Measurements from ENCODE around the gene C1orf198.

Gene C1orf198

DNA sequence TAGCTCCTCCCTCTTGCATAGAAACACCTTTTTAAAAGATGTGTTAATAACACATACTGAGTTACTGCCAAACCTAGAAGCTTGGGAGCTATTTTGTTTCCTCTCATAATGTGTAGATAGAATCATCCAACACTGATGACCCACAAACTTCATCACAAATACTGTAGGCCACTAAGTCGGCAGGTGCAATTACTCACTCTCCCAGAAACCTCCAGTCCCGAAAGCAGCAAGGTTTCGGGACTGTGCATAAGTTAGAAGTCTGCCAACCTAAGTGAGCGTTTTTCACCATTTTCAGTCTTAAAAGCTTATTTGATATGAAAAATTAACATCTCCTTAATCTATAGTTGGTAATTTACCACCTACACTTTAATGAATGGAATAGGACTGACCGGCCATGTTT is 32.0 kb downstream of the C1orf198 start:
- in situ Hi-C loops (cut with MboI; ENCODE audit: low sequenced_read_pairs): no loop called here

DNA sequence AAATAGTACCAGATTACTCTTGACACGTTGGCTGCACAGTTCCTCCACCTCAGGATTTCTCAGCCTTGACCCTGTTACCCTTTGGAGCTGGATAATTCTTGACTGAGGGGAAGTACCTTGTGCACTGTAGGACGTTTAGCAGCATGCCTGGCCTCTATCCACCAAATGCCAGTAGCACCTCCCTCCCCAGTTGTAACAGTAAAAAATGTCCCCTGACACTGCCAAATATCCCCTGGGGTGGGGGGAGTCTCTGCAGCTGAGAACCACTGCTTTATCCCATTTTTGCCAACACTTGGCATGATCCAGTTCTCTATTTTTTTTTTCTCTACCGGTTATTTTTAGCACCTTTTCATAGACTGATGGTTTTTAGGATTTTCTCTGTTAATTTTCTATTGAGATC is 34.0 kb downstream of the C1orf198 start:
- in situ Hi-C loops (cut with MboI; ENCODE audit: low sequenced_read_pairs): no loop called here

DNA sequence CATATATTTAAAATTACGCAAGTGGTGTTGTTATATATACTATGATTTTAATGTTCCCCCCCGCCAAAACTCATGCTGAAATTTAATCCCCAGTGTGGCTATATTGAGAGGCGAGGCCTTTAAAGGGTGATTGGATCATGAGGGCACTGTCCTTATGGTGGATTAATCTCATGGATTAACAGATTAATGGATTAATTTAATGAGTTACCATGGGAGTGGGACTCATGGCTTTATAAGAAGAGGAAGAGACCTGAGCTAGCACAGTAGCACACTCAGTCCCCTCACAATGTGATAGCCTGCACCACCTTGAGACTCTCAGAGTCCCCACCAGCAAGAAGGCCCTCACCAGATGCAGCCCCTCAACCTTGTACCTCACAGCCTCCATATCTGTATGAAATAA is 34.8 kb downstream of the C1orf198 start:
- in situ Hi-C loops (cut with MboI; ENCODE audit: low sequenced_read_pairs): no loop called here

DNA sequence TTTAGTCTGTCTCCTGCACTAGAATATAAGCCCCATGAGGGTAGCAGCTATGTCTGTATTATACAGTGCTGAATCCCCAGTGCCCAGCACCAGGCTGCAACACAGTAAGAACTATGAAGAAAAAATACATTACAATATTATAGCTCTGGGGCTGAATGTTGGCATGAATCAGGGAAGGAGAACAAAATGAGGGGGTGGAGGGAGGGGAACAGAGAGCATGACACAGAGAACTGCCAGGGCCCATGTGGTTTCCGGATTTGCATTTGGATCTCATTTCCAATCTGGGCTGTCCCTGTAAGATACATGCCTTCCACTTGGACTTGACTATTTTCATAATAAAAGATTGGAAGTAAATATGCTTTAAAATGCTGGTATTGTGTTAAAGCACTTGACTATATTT is 35.8 kb downstream of the C1orf198 start:
- in situ Hi-C loops (cut with MboI; ENCODE audit: low sequenced_read_pairs): no loop called here

DNA sequence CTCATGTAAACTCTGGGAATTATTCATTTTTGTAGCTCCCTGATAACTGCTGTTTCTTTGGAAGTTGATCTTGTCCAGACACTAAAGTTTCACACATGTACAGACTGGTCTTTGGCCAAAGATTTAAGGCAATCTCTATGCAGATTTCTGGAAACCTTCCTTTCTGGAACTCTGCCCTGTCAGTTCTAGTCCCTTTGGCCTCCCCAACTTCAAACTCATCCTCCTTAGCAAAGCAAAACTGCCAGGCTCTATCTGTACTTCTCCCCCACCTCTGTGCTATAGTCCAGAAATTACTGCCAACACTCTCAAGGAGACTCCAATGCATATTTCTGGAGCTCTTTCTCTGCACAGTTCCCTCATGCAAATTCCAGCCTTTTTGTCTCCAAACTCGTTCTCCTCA is 36.5 kb downstream of the C1orf198 start:
- in situ Hi-C loops (cut with MboI; ENCODE audit: low sequenced_read_pairs): no loop called here

DNA sequence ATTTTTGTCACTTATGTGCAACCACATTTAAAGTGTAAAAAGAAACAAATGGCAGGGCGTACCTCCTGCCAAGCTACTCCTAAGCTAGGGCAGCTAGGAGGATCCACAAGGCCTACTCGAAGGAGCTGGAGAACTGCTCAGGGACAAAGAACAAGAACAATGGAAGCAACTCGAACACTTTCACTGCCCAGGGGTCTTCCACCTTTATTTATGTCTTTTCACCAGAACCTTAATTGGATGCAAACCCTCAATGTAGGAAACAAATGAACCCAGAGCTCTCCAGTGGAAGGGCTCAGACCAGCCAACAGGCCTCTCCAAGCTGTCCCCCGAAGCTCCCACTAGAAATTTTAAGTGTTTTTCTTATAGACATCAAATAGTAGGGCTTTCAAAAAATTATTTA is 39.9 kb downstream of the C1orf198 start:
- in situ Hi-C loops (cut with MboI; ENCODE audit: low sequenced_read_pairs): no loop called here

DNA sequence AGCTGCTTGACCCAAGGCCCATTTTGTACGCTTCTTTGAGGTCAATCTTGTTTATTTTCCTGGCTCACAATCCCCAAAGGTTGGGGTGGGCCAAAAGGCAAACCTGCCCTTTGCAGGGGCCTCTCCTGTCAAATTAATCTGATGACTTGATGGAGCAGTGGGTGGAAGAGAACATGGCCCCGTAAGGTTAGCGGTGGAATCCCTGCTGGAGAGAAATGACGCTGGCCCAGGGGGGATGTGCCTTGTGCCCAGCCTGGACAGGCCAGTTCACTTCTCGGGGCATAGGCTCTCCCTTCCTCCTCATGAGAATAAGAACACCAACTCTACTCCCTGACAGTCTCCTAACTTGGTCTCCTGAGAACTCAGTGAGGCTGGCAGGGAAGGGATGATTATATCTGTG is 40.5 kb downstream of the C1orf198 start:
- in situ Hi-C loops (cut with MboI; ENCODE audit: low sequenced_read_pairs): no loop called here

DNA sequence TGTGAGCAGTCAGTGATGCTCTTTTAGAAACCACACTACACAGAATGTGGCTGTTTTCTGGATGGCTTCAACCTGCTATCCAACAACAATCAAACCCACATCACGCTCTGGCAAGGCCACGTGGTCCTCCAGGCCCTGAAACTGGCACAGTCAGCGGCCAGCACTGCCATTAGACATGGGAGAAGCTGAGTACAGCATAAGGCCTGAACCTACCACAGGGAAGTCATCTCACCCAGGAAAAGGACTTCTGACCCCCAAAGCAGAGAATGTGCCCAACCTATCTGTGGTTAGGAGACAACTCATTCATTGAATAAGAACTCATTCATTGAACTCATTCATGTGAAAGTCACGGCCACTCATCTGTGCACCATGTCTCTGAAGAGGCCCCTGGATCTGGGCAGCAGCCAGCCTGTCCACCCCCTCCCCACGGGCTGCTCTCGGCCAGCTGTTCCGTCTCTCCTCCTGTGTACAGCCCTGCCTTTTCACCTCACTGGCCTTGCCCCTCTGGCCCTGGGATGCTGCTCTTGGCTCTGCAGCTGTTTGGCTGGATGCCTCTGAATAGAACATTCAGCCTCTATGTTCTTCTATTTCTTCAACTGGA is 41.1 kb downstream of the C1orf198 start:
- in situ Hi-C loops (cut with MboI; ENCODE audit: low sequenced_read_pairs): no loop called here

DNA sequence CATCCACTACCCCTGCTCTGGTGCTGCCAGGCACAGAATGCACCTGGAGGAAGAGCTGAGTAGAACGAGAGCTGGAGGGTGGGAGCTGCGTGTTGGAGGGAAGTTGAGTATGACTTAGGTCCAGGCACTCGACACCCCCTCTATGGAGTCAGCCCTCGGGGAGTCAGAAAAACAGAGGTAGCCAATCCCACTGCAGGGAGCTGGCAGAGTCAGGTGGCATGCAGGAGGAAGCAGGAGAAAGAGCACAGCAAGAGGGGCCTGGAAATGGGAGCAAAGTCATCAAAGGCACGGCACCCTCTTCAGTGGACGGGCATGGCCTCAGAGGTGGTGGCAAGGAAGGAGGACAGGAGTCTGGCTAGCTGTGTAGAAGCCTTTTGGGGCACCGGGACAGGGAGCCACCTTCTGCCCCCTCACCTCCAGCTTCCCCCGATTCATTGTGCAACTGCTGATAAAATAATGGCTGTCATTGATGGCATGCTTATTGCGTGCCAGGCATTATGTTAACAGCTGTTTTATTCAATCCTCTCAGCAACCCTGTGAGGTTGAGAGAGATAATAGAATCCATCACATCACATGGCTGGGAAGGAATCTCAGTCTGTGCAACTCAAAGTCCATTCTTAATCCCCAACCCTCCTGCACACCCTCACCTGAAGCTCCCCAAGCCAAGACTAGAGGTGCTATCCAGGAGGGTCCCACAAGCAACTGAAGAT is 42.0 kb downstream of the C1orf198 start:
- in situ Hi-C loops (cut with MboI; ENCODE audit: low sequenced_read_pairs): no loop called here

DNA sequence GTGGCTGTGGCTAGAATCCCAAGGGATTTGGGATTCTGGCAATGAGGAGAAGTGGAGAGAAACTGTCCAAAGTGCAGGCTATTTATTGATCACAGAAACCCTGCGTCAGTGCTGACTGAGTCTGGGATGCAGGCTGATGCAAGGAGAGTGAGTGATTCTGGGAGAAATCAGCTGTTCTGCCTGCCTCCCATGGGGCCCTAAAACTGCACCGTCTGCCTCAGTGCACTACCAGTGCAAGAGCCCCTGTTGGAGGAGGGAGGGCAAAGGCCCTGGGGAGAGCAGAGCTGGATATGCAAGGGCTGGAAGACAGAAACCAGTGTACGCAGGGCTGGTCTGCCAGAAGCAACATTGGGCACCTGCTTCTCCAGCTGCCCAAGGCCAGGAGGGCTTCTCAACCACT is 42.6 kb downstream of the C1orf198 start:
- in situ Hi-C loops (cut with MboI; ENCODE audit: low sequenced_read_pairs): no loop called here

DNA sequence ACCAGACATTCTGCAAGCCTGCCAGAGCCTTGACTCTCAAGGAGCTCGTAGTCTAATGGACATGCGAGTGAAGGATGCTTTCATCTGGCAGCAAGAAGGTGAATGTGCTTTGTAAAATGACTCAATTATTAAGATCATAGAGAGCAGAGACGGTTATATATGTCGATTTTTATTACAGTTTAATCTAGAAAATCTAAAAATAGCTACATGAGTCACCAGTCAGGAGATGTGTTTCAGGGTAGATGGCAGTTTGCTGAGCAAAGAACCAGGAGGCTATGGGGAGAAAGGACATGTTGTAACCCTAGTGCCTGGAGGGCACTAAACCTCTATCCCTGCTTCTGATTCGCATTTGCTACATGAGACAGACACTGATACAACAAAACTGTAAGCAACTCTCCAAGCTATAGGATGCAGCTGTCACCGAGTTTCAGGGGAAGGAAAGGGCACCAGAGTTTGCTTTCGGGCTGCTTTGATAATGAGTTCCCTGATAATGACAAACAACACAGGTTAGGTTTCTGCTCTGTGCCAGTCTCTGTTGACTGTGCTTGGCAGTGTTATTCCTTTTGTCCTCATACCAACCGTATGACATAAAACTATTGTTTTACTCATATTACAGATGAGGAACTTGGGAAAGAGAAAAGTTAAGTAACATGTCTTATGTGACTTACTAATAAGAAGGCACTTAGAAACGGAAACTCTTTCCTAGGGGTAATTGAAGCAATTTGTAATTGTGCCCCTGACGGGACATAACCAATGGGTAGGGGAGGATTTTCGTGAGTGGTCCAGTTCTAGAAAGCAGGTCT is 43.2 kb downstream of the C1orf198 start:
- in situ Hi-C loops (cut with MboI; ENCODE audit: low sequenced_read_pairs): no loop called here

DNA sequence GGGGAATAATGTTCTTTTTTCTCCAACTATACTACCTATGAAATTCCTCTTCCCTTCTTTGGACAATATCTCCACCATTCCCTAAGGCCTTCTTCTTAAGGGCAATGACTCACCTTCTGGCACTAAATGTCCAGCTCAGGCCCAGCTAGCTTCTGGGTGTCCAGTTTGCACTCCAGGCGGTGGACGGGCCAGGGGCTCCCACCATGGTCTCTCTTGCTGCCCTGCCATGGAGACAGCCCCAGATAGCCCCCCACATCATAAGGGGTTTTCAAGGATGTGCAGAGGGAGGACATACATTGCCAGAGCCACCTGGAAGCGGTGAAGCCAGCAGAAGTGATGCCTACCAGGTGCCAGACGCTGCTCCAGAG is 43.8 kb downstream of the C1orf198 start:
- in situ Hi-C loops (cut with MboI; ENCODE audit: low sequenced_read_pairs): no loop called here

DNA sequence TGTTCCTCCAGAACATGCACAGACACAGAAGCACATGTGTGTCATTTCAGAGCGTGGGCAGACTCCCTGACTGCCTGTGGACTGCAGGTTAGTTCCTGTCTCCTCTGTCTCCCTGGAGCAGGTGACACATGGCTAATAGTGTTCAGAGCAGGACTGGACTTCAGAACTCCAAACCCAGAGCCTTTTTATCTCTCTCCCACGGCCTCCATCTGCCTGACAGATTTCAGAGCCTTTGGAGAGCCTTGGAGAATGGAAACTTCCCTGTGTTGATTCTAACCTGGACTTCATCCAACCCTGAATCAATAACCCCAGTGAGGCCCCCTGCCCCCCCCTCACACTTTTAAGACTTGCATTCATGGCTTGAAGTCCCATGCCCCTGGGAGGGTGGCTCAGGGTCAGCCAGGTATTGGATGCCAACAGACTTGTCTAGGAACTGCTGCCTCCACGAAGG is 44.4 kb downstream of the C1orf198 start:
- in situ Hi-C loops (cut with MboI; ENCODE audit: low sequenced_read_pairs): no loop called here

DNA sequence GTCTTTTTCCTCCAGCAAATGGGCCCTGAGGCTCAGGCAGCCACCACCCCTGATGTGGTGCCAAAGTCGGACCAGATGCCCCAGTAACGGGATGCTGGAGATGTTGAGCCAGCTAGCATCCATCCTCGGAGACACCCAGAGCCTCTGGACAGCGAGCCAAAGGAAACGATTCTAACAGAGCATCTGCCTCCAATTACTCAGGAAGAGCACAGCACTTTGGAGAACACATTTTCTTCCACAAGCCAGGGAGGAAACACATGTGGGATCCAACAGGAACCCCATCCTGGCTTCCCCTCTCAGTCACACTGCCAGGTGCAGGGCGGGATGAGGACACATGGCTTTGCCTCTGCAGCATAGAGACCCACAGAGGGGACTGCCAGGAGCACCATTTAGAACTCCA is 44.9 kb downstream of the C1orf198 start:
- in situ Hi-C loops (cut with MboI; ENCODE audit: low sequenced_read_pairs): no loop called here

DNA sequence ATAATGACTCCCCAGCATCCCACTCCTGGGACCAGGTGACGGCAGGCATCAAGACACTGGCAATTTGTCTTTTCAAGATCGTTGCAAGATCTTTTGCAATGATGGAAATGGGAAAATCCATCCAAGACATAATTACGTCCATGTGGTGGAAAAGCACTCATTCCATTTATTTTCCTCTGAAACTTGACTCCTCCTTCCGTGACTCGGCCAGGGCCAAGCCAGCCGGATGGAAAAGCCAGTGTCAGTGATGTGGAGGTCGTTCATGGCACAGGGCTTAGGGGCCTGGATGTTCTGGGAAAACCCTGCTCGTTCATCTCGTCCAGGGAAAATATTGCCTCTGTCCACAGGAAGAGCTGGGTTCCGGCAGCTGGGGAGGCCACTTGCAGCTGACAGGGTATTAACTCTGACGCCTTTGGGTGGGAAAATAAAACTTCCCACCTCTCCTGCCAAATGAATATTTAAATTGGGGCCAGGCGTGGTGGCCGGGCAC is 46.2 kb downstream of the C1orf198 start:
- in situ Hi-C loops (cut with MboI; ENCODE audit: low sequenced_read_pairs): no loop called here

DNA sequence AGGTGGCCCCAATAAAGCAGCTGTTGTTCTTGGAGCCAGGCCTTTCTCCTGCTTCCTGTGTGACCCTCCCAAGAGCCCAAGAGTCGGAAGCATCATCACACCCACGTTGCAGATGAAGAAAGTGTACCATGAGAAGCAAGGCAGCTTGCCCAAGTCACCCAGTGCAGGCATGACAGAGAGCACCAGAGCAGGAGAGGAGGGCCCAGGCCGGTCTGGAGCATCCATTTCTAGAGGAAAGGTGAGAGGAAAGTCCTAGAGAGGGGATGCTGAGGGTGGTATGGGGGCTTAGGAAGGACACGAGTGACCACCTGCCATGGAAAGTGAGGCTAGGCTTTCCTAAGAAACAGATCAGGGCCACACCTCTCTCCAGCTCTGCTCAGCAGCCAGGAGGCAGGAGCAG is 47.0 kb downstream of the C1orf198 start:
- in situ Hi-C loops (cut with MboI; ENCODE audit: low sequenced_read_pairs): no loop called here

DNA sequence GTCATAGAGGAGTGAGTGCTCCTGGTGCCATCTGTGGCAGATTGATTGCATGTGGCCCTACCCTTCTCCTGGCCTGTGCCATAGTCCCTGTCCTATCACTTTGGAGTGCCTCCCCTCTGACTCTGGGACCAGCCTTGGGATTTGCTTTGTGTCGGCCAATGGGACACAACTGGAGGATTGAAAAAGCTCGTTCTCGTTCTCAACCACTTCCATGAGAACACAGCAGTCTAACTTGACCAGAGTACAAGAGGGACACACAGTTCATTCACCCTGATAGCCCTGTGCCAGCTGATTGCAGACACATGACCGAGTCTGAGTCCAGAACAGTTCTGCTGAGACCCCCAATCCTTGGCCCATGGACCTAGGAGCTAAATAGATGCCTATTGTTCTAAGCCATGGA is 47.8 kb downstream of the C1orf198 start:
- in situ Hi-C loops (cut with MboI; ENCODE audit: low sequenced_read_pairs): no loop called here

DNA sequence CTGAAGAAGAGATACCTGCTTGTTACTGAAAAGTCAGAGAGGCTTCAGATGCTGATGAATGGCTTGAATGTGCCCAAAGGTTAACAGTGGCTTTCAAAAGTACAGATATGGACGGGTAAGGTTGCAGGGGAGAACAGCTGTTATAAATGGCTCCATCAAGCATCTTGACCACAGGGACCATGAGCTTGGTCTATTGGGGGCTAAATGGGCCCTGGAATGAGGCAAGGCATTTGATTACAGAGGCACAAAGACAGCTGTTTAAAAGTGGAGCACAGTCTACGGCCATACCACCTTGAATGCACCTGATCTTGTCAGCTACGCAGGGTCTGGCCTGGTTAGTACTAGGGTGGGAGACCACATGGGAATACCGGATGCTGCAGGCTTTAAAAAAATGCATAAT is 48.3 kb downstream of the C1orf198 start:
- in situ Hi-C loops (cut with MboI; ENCODE audit: low sequenced_read_pairs): no loop called here

DNA sequence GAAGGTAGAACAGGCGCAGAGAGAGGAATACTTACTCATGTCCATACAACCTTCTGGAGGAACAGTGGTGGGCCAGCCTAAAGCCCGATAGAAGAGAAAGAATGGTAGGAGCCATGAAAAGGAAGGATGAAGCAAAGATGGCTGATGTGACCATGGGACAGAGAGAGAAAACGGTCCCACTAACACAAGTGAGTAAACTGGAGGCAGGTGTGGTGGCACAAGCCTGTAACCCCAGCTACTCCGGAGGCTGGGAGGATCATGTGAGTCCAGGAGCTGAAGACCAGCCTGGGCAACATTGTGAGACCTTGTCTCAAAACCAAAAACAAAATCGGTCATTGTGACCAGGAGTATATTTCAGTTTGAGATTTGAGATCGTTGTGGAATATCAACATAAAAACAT is 49.4 kb downstream of the C1orf198 start:
- in situ Hi-C loops (cut with MboI; ENCODE audit: low sequenced_read_pairs): no loop called here

DNA sequence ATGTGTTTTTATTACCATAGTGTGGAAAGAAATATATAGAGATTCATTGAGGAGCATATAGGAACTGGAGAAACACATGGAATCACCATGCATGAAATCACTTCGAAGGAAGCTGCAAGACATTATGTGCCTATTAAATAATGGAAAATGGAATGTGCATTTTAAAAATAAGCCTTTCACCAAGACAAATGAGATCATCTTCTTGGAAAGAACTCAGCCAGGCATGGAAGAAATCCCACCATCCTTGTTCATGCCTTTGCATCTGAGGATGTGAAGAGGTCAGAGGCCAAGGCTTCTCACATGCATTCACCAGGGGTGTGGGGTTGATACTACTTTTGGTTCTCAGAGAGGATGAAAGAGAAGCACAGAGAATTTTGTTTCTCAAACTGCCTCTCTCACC is 50.0 kb downstream of the C1orf198 start:
- in situ Hi-C loops (cut with MboI; ENCODE audit: low sequenced_read_pairs): no loop called here

DNA sequence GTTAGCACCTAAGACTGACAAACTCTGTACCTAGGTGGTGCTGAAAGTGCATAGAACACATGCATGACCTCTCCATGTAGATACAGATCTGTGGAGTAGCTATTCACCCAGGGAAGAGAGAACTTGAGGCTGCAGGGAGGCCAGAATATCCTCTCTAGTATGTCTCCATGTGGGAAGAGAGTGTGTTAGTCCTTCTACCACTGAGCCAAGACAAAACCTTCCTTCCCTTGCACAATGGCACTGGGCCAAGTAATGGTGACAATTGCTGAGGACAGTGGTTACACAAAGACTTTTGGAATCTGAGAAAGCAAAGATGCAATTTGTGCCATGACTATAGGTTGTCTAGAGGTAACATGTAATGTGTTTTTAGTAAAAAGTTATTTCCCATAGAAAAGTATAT is 52.3 kb downstream of the C1orf198 start:
- in situ Hi-C loops (cut with MboI; ENCODE audit: low sequenced_read_pairs): no loop called here

All from HL-60/S4 treated with retinoic acid at 250 ng/mL for 4 days and 3 days (cell line).